Adrenal gland (tissue), 12 donors: ENCODE data around the gene MFSD2A. TPM values are rescaled to one million over a fixed set of nuclear protein-coding genes. Genes with fewer than 3 reads are reported as not detected.
A peak's percentile ranks its signal among the peaks of the same experiment; 100 is the strongest.

ENCODE experiments used
- DNase-seq, 7 donors: peaks; one replicate each; pipeline ENCODE4 v3.0.0-alpha.2; 2019 to 2020
- H3K27ac ChIP-seq, 5 donors: fragments of 200-600 bp; sonication (generic) in 4 of 5; 1 replicate in 3 of 5; 2 replicates in 2 of 5; pipeline versions ENCODE4 v1.5.1 to v1.8.0; 2016 to 2020; ENCODE audit warnings: mild to moderate bottlenecking in 1 of 5
- H3K27me3 ChIP-seq: fragments of 200-600 bp; 2 replicates; pipeline ENCODE4 v1.8.0; 2021
- H3K36me3 ChIP-seq, 2 donors: fragments of 200-600 bp; replicated peaks in 1 of 2; 1 replicate in 1 of 2; 2 replicates in 1 of 2; pipeline versions ENCODE4 v1.5.1 to v1.8.0; 2018 to 2022
- H3K4me1 ChIP-seq, 2 donors: fragments of 200-600 bp; replicated peaks in 1 of 2; 1 replicate in 1 of 2; 2 replicates in 1 of 2; pipeline versions ENCODE4 v1.5.1 to v1.8.0; 2018 to 2021
- H3K4me3 ChIP-seq, 4 donors: fragments of 200-600 bp; sonication (generic) in 3 of 4; one replicate each; pipeline ENCODE4 v1.5.1; 2016 to 2018
- H3K9me3 ChIP-seq, 3 donors: fragments of 200-600 bp; sonication (generic) in 1 of 3; replicated peaks in 1 of 3; 1 replicate in 2 of 3; 2 replicates in 1 of 3; pipeline versions ENCODE4 v1.5.1 to v1.8.0; 2016 to 2021
- CTCF ChIP-seq, 6 experiments: fragments of 450-650 bp in 4 of 6; fragments of 200-600 bp in 2 of 6; sonication (generic) in 1 of 6; IDR thresholded peaks; 1 replicate in 5 of 6; 2 replicates in 1 of 6; pipeline versions ENCODE4 v1.5.1 to v1.8.0; 2016 to 2021; ENCODE audit warnings: antibody characterized with exemption in 6 of 6, mild to moderate bottlenecking in 2 of 6, moderate library complexity in 1 of 6
- POLR2A ChIP-seq, 2 donors: fragments of 450-650 bp; IDR thresholded peaks; one replicate each; pipeline ENCODE4 v1.6.1; 2017; ENCODE audit warnings: antibody characterized with exemption in 2 of 2, mild to moderate bottlenecking in 2 of 2, moderate library complexity in 1 of 2
- WGBS, 4 donors: extraction: QIAGEN DNeasy Blood & Tissue Kit in 2 of 4; methylation state at CpG; one replicate each; pipeline versions ENCODE4 v1.1.5 to v1.1.7; 2013 to 2017; 5-methylcytosine and 5-hydroxymethylcytosine counted together
- intact Hi-C, 2 donors: fragments of 100-400 bp; cut with DNase I; formaldehyde crosslinking; loops; one replicate each; pipeline versions ENCODE4 v1.14.1 to v1.15.0; 2022 to 2023
- polyA plus RNA-seq, 3 donors: library from polyadenylated mRNA; stranded (reverse); fragments of 200-250 nt in 2 of 3; fragments of 350-450 nt in 1 of 3; fragmentation: Illumina TruSeq in 1 of 3; extraction: RNeasy Lipid Tissue Mini Kit (QIAGEN cat#74804) in 1 of 3; gene quantifications; one replicate each; pipeline ENCODE4 v1.2.3, GENCODE V29; 2013 to 2014
- total RNA-seq, 9 donors: library from RNA; depleted of rRNA in 4 of 9; stranded (reverse); fragments of >200 nt in 4 of 9; fragments of 120-200 nt in 1 of 9; fragmentation: NEBNext Ultra II Directional in 1 of 9; extraction: Animal tissue kit (Norgen Biotek cat#: 25700) in 1 of 9; gene quantifications; one replicate each; pipeline versions ENCODE4 v1.1.0 to v1.2.4, GENCODE V29; 2013 to 2023
- donor health status: healthy with polysubstance abuse.
- donor health status: Bipolar disorder and iron deficiency.
- donor health status: DM: yes; HTN: yes; CAD: no.
- donor health status: DM: no; HTN: no; CAD: no.
- donor health status: DM: no; HTN: no; CAD: no.
- donor health status: DM: yes; HTN: yes; CAD: no.

The MFSD2A gene
- total and polyA plus RNA-seq, 12 donors, result 0.17 to 3.2 (median 1.3) TPM

GRCh38 chr1:39971138-39971537 lies 16.2 kb downstream of the MFSD2A start:
- Histone ChIP-seq H3K36me3 (no peaks in the 10 kb centered on the region), H3K4me3 (no peak overlapping the region), H3K27ac (no peak overlapping the region), H3K4me1 (no peaks in the 10 kb centered on the region), H3K9me3 (no peaks in the 10 kb centered on the region), H3K27me3 (no peaks in the 10 kb centered on the region)
- no peak for DNase-seq
- intact Hi-C loops, result loop anchor here (5.0 kb wide), 2 partner anchors 49 to 154 kb away; no protein-coding TSS in a partner anchor
- TF ChIP-seq CTCF (IDR thresholded peaks at IDR 0.05), result no peak
- TF ChIP-seq POLR2A (IDR thresholded peaks at IDR 0.05), result no peak
- 38 to 51% (median 45%) methylated on average over 4 of the region's 4 CpGs for WGBS, 4 donors

- DNase-seq, result peak; percentile 65 to 90 (median 77)
- TF ChIP-seq CTCF (IDR thresholded peaks at IDR 0.05) (peak; percentile 95 to 98 (median 96)), POLR2A (IDR thresholded peaks at IDR 0.05) (no peak)
- Histone ChIP-seq H3K9me3 (no peaks in the 10 kb centered on the region), H3K4me3 (no peak overlapping the region), H3K4me1 (no peaks in the 10 kb centered on the region), H3K36me3 (no peaks in the 10 kb centered on the region), H3K27me3 (no peaks in the 10 kb centered on the region), H3K27ac (no peak overlapping the region)
- intact Hi-C loops, result loop anchor here (2.0 to 5.0 kb wide), 3 partner anchors 51 to 159 kb away; no protein-coding TSS in a partner anchor
- WGBS, 4 donors, result 25 to 31% (median 28%) methylated on average over 9 of the region's 9 CpGs
Measured at GRCh38 chr1:39973503-39974135, 18.7 kb downstream of the MFSD2A start.

DNA sequence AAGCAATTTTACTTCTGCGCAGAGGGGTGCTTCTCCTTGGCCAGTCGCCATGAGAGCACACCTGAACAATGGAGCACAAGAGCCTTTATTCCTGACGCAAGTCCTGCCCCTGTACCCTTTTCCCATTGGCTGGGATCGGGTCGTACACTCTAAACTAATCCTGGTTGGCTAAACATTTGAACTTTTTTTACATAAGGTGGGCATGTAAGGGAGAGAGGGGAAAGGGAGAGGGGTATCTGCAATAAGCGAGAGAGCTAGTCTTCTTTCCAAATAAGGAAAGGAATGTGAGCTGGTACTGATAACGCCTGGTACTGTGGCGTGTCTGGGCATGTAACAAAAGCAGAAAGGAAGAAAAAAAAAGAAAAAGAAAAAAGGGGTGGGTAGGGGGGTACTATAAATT lies 21.8 kb downstream of the MFSD2A start:
- intact Hi-C loops, result no loop called here
- H3K4me3 ChIP-seq, result no peak overlapping the region
- no peaks in the 10 kb centered on the region for H3K9me3 ChIP-seq
- no peaks in the 10 kb centered on the region for H3K4me1 ChIP-seq
- no peak for TF ChIP-seq POLR2A (IDR thresholded peaks at IDR 0.05)
- TF ChIP-seq CTCF (IDR thresholded peaks at IDR 0.05), result no peak
- no peak for DNase-seq
- no peaks in the 10 kb centered on the region for H3K36me3 ChIP-seq
- H3K27me3 ChIP-seq, result no peaks in the 10 kb centered on the region
- no peak overlapping the region for H3K27ac ChIP-seq
- WGBS, 4 donors, result 75 to 79% (median 77%) methylated on average over 8 of the region's 8 CpGs

DNA sequence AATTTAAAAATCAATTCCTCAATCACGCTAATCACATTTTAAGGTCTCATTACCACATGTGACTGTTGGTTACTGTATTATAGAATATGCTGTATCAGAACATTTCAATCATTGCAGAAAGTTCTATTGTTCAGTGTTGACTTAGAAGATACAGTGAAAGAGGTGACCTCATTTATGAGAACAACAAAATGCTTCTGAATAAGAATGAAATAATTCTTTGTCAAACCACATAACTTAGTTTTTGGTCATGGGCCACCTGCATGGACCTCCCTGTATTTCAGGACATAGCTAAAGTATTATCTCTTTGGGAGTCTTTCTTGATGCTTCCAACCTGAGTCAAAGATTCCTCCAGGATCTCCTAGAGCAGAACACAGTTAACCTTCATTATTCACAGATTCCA lies 22.3 kb downstream of the MFSD2A start:
- TF ChIP-seq CTCF (IDR thresholded peaks at IDR 0.05), result no peak
- no peak for TF ChIP-seq POLR2A (IDR thresholded peaks at IDR 0.05)
- Histone ChIP-seq H3K27ac (no peak overlapping the region), H3K27me3 (no peaks in the 10 kb centered on the region), H3K4me1 (no peaks in the 10 kb centered on the region), H3K36me3 (no peaks in the 10 kb centered on the region), H3K4me3 (no peak overlapping the region), H3K9me3 (no peaks in the 10 kb centered on the region)
- intact Hi-C loops, result no loop called here
- WGBS, 4 donors, result 80 to 95% (median 85%) methylated on average over 1 of the region's 1 CpG
- DNase-seq, result no peak
